Spleen (tissue), 11 donors: ENCODE measurements around the gene GAL3ST1. TPM values are rescaled to one million over a fixed set of nuclear protein-coding genes. Genes with fewer than 3 reads are reported as not detected.

Experiments
- DNase-seq: peaks from one replicate; pipeline ENCODE4 v3.0.0-alpha.2; 2020
- H3K27ac ChIP-seq, 8 donors: fragments of 200-600 bp; sonication (generic) in 7 of 8; 1 replicate in 4 of 8; 2 replicates in 4 of 8; pipeline versions ENCODE4 v1.5.0 to v1.8.0; 2016 to 2021; ENCODE audit warnings: inconsistent platforms in 4 of 8, mild to moderate bottlenecking in 4 of 8, moderate library complexity in 1 of 8
- H3K27me3 ChIP-seq, 7 donors: fragments of 200-600 bp; sonication (generic) in 6 of 7; replicated peaks in 1 of 7; 1 replicate in 4 of 7; 2 replicates in 3 of 7; pipeline versions ENCODE4 v1.5.0 to v1.8.0; 2016 to 2021; ENCODE audit warnings: inconsistent platforms in 3 of 7, mild to moderate bottlenecking in 1 of 7
- H3K36me3 ChIP-seq, 6 donors: fragments of 200-600 bp; sonication (generic) in 5 of 6; 1 replicate in 4 of 6; 2 replicates in 2 of 6; pipeline versions ENCODE4 v1.5.0 to v1.8.0; 2016 to 2021; ENCODE audit warnings: inconsistent platforms in 2 of 6
- H3K4me1 ChIP-seq, 6 donors: fragments of 200-600 bp; sonication (generic) in 5 of 6; 1 replicate in 3 of 6; 2 replicates in 3 of 6; pipeline versions ENCODE4 v1.5.0 to v1.8.0; 2016 to 2021; ENCODE audit warnings: inconsistent platforms in 3 of 6
- H3K4me3 ChIP-seq, 8 donors: fragments of 200-600 bp; sonication (generic) in 7 of 8; 1 replicate in 4 of 8; 2 replicates in 4 of 8; pipeline versions ENCODE4 v1.5.0 to v1.8.0; 2016 to 2021; ENCODE audit warnings: inconsistent platforms in 4 of 8, mild to moderate bottlenecking in 4 of 8, moderate library complexity in 2 of 8
- H3K9me3 ChIP-seq, 8 donors: fragments of 200-600 bp; sonication (generic) in 7 of 8; 1 replicate in 4 of 8; 2 replicates in 4 of 8; pipeline versions ENCODE4 v1.5.0 to v1.8.0; 2016 to 2021; ENCODE audit warnings: inconsistent platforms in 4 of 8
- POLR2A ChIP-seq, 3 donors: fragments of 450-650 bp; IDR thresholded peaks; one replicate each; pipeline ENCODE4 v1.5.1; 2017; ENCODE audit warnings: antibody characterized with exemption in 3 of 3, mild to moderate bottlenecking in 1 of 3
- POLR2AphosphoS5 ChIP-seq, 3 donors: sonication (generic); formaldehyde crosslinking; IDR thresholded peaks; one replicate each; pipeline ENCODE4 v1.5.1; 2017; ENCODE audit warnings: antibody characterized with exemption in 3 of 3
- WGBS, 5 donors: extraction: QIAGEN DNeasy Blood & Tissue Kit in 3 of 5; methylation state at CpG; one replicate each; pipeline versions ENCODE4 v1.1.5 to v1.1.7; 2013 to 2018; 5-methylcytosine and 5-hydroxymethylcytosine counted together
- intact Hi-C: fragments of 100-400 bp; cut with DNase I; formaldehyde crosslinking; loops from one replicate; pipeline ENCODE4 v1.15.0; 2023; ENCODE audit warnings: low total_unique reads
- polyA plus RNA-seq, 3 donors: library from polyadenylated mRNA; stranded (reverse); fragments of 200-250 nt; gene quantifications; one replicate each; pipeline ENCODE4 v1.2.1, GENCODE V29; 2013
- total RNA-seq, 7 donors: library from RNA; depleted of rRNA in 3 of 7; stranded (reverse); fragments of >200 nt in 3 of 7; fragmentation: NEBNext Ultra II Directional in 4 of 7; extraction: Animal tissue kit (Norgen Biotek cat#: 25700) in 4 of 7; gene quantifications; one replicate each; pipeline versions ENCODE4 v1.1.0 to v1.2.1, GENCODE V29; 2016 to 2021
- TF ChIP-seq, protein P1 (sequence below), 11 experiments: fragments of 200-600 bp in 7 of 11; fragments of 450-650 bp in 4 of 11; sonication (generic) in 4 of 11; IDR thresholded peaks in 8 of 11; conservative IDR thresholded peaks in 3 of 11; 1 replicate in 7 of 11; 2 replicates in 4 of 11; pipeline versions ENCODE4 v1.4.0 to v1.8.0; 2016 to 2021; ENCODE audit warnings: antibody characterized with exemption in 11 of 11, inconsistent platforms in 4 of 11, mild to moderate bottlenecking in 1 of 11
- donor health status: healthy with polysubstance abuse.
- donor health status: DM: no; HTN: no; CAD: no; lungs with moderate emphysema.
- donor health status: DM: no; HTN: no; CAD: no.
- donor health status: Bipolar disorder and iron deficiency.
- donor health status: healthy.
- donor health status: DM: no; HTN: no; CAD: no.
- donor health status: DM: yes; HTN: yes; CAD: no.

The GAL3ST1 gene
- total and polyA plus RNA-seq, 10 donors = 0.15 to 2.1 (median 0.51) TPM; not detected in 5

- WGBS, 5 donors = 1 to 3% (median 2%) methylated on average over 19 to 24 of the region's 24 CpGs
- intact Hi-C loops = no loop called here
- TF ChIP-seq, protein P1, sequence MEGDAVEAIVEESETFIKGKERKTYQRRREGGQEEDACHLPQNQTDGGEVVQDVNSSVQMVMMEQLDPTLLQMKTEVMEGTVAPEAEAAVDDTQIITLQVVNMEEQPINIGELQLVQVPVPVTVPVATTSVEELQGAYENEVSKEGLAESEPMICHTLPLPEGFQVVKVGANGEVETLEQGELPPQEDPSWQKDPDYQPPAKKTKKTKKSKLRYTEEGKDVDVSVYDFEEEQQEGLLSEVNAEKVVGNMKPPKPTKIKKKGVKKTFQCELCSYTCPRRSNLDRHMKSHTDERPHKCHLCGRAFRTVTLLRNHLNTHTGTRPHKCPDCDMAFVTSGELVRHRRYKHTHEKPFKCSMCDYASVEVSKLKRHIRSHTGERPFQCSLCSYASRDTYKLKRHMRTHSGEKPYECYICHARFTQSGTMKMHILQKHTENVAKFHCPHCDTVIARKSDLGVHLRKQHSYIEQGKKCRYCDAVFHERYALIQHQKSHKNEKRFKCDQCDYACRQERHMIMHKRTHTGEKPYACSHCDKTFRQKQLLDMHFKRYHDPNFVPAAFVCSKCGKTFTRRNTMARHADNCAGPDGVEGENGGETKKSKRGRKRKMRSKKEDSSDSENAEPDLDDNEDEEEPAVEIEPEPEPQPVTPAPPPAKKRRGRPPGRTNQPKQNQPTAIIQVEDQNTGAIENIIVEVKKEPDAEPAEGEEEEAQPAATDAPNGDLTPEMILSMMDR (IDR thresholded peaks at IDR 0.05 in 8 of 11, conservative IDR thresholded peaks at IDR 0.05 in 3 of 11) = peak in 1 of 11 experiments; percentile 22
- TF ChIP-seq POLR2AphosphoS5 (IDR thresholded peaks at IDR 0.05) (peak in 2 of 3 donors; percentile 56 to 84), POLR2A (IDR thresholded peaks at IDR 0.05) (no peak)
- Histone ChIP-seq H3K27me3 (no peaks in the 10 kb centered on the region), H3K4me1 (peaks cover 25 to 63% (median 54%) of the 10 kb centered on the region in 6 donors), H3K27ac (peak within 1 kb of the TSS; percentile 58 to 88 (median 84)), H3K4me3 (peak within 1 kb of the TSS; percentile 44 to 82 (median 54)), H3K9me3 (no peaks in the 10 kb centered on the region), H3K36me3 (peaks cover 0 to 20% (median 0%) of the 10 kb centered on the region in 6 donors)
- DNase-seq = peak; percentile 88
These were observed 32.2 kb upstream of the GAL3ST1 start, which contains the start of gene TCN2 for GRCh38 chr22:30606455-30607299. Gene TCN2, plus strand, starts transcription at chr22:30607174. Its CDS starts 158 bp downstream, at chr22:30607332.

- Histone ChIP-seq H3K27me3 (no peaks in the 10 kb centered on the region), H3K36me3 (peaks cover 0 to 9% (median 0%) of the 10 kb centered on the region in 6 donors), H3K9me3 (no peaks in the 10 kb centered on the region), H3K4me1 (peaks cover 25 to 57% (median 53%) of the 10 kb centered on the region in 6 donors), H3K27ac (peak overlapping the region in 7 of 8 donors; percentile 11 to 88 (median 85)), H3K4me3 (peak overlapping the region in 5 of 8 donors; percentile 53 to 82 (median 55))
- 23 to 29% (median 26%) methylated on average over 9 of the region's 9 CpGs for WGBS, 5 donors
- no peak for TF ChIP-seq POLR2AphosphoS5 (IDR thresholded peaks at IDR 0.05)
- TF ChIP-seq, protein P1 (IDR thresholded peaks at IDR 0.05 in 8 of 11, conservative IDR thresholded peaks at IDR 0.05 in 3 of 11) = peak; percentile 32 to 78 (median 68)
- no peak for DNase-seq
- intact Hi-C loops = no loop called here
These were observed 31.1 kb upstream of the GAL3ST1 start for GRCh38 chr22:30605449-30606110.

- H3K36me3 ChIP-seq = peaks cover 0 to 9% (median 0%) of the 10 kb centered on the region in 6 donors
- TF ChIP-seq POLR2AphosphoS5 (IDR thresholded peaks at IDR 0.05) (no peak), POLR2A (IDR thresholded peaks at IDR 0.05) (no peak)
- TF ChIP-seq, protein P1 (IDR thresholded peaks at IDR 0.05 in 8 of 11, conservative IDR thresholded peaks at IDR 0.05 in 3 of 11) = no peak
- peak overlapping the region in 2 of 8 donors; percentile 87 to 88 for H3K27ac ChIP-seq
- no peaks in the 10 kb centered on the region for H3K27me3 ChIP-seq
- no peak overlapping the region for H3K4me3 ChIP-seq
- H3K4me1 ChIP-seq = peaks cover 25 to 48% (median 45%) of the 10 kb centered on the region in 6 donors
- intact Hi-C loops = no loop called here
- no peak for DNase-seq
- no peaks in the 10 kb centered on the region for H3K9me3 ChIP-seq
- 88 to 100% (median 93%) methylated on average over 2 of the region's 2 CpGs for WGBS, 5 donors
These were observed 30.3 kb upstream of the GAL3ST1 start for GRCh38 chr22:30604723-30605122.
